GM18861 (cell line): ENCODE data around the gene SLC38A1.
"Not testable (repeated sequence)": the region's sequence is repeated elsewhere in the genome, so short reads cannot be mapped to it uniquely, and the experiment has no call there.

Source experiments
- ATAC-seq: cut with Tn5 transposase; IDR thresholded peaks from one replicate; pipeline ENCODE4 v1.9.1; 2021; ENCODE audit not compliant: unreplicated experiment

Gene SLC38A1

GRCh38 chr12:46265102-46265501, 3.7 kb downstream of the SLC38A1 start:
- ATAC-seq, result no peak

GRCh38 chr12:46264057-46264456, 4.8 kb downstream of the SLC38A1 start:
- ATAC-seq, result no peak

GRCh38 chr12:46263140-46264016, 5.5 kb downstream of the SLC38A1 start:
- no peak for ATAC-seq

DNA sequence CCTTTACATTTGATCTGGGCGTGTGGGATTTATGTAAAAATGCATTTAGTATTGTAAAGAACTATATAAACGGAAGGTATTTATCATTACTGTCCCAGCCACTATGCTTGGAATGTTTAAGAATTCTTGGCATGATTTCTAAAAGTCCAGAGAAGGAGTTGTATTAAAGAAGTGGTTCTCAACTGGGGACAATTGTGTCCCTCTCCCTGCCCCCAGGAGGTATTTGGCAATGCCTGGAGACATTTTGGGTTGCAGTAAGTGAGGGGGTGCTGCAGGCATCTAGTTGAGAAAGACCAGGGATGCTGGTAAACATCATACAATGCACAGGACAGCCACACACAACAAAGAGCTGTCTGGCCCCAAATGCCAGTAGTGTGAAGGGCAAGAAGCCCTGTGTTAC, 7.2 kb downstream of the SLC38A1 start:
- ATAC-seq, result no peak

- no peak for ATAC-seq
Measured at GRCh38 chr12:46260913-46261476, 7.8 kb downstream of the SLC38A1 start.

GRCh38 chr12:46260124-46260912, 8.5 kb downstream of the SLC38A1 start:
- ATAC-seq, result no peak

GRCh38 chr12:46259713-46260112, 9.1 kb downstream of the SLC38A1 start:
- ATAC-seq, result no peak

DNA sequence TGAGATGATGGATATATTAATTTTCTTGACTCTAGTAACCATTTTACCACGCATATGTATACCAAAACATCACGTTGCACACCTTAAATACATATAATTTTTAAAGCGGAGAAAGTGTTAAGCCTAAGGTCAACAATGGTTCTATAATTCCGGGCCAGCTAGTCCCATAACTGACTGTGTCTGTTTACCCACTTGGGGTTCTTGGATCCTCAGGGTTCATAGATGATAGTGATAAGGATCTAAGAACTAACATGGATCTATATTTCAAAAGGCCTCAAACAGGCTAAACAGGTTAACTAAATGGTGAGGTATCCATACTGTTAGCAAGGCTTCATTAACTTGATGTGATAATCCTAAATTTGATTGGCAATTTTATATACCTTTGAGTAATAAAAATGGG, 9.8 kb downstream of the SLC38A1 start:
- no peak for ATAC-seq

- ATAC-seq, result no peak
Measured at GRCh38 chr12:46258129-46258528, 10.7 kb downstream of the SLC38A1 start.

DNA sequence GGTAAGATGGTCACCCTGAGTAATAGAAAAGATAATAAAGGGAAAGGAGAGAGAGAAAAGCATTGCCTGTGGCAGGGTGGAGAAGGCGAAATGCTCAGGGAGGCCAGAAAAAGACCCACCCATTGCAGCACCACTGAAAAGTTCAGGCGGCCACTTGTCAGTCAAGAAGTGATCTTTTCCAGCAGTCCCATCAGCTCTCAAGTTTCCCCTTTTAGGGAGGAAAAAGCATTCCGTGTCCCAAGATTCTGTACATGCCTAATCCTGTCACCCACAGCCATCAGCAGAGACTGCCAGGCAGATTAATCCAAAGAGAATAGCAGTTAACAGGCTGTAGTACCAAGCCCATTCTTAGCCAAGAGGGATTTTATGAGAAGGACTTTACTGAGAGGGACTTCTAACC, 11.9 kb downstream of the SLC38A1 start:
- ATAC-seq, result no peak

- no peak for ATAC-seq
Measured at GRCh38 chr12:46253544-46254162, 15.2 kb downstream of the SLC38A1 start.

DNA sequence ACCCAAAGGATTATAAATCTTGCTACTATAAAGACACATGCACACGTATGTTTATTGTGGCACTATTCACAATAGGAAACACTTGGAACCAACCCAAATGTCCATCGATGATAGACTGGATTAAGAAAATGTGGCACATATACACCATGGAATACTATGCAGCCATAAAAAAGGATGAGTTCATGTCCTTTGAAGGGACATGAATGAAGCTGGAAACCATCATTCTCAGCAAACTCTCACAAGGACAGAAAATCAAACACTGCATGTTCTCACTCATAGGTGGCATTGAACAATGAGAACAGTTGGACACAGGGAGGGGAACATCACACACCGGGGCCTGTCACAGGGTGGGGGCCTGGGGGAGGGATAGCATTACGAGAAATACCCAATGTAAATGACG, 16.8 kb downstream of the SLC38A1 start:
- not testable (repeated sequence) for ATAC-seq

- ATAC-seq, result not testable (repeated sequence)
Measured at GRCh38 chr12:46249960-46250359, 18.9 kb downstream of the SLC38A1 start.

GRCh38 chr12:46246021-46246700, 22.7 kb downstream of the SLC38A1 start:
- no peak for ATAC-seq

GRCh38 chr12:46244997-46245396, 23.8 kb downstream of the SLC38A1 start:
- ATAC-seq, result no peak

GRCh38 chr12:46244273-46244915, 24.4 kb downstream of the SLC38A1 start:
- no peak for ATAC-seq

DNA sequence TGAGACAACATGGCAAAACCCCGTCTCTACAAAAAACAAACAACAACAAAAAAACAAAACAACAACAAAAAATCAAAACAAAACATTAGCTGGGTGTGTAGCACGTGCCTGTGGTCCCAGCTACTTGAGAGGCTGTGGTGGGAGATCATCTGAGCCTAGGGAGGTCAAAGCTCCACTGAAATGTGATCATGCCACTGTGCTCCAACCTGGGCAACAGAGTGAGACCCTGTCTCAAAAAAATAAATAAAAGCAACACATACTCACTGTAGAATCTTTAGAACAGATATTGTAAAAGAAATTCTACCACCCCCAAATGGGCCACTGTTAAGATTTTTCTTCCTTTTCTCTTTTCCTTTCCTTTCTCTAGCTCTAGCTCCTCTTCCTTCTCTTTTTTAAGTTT, 26.3 kb downstream of the SLC38A1 start:
- ATAC-seq, result no peak

DNA sequence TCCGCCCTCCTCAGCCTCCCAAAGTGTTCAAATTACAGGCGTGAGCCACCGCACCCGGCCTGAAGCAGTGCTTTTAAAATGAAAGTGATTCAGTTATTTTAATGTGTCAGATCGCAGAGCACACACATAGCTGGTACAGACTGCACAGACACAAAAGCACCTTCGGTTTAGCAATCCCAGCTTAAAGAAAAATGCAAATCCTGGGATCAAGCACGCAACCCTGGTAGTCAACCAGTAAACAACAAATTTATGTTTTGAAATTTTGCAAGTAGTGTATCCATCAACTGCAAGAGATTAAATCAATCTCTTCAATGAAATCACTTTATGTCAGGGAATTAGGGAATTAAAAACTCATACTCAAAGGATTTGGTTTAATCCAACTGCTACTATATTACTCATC, 28.4 kb downstream of the SLC38A1 start:
- ATAC-seq, result no peak

- no peak for ATAC-seq
Measured at GRCh38 chr12:46238821-46239220, 30.0 kb downstream of the SLC38A1 start.

DNA sequence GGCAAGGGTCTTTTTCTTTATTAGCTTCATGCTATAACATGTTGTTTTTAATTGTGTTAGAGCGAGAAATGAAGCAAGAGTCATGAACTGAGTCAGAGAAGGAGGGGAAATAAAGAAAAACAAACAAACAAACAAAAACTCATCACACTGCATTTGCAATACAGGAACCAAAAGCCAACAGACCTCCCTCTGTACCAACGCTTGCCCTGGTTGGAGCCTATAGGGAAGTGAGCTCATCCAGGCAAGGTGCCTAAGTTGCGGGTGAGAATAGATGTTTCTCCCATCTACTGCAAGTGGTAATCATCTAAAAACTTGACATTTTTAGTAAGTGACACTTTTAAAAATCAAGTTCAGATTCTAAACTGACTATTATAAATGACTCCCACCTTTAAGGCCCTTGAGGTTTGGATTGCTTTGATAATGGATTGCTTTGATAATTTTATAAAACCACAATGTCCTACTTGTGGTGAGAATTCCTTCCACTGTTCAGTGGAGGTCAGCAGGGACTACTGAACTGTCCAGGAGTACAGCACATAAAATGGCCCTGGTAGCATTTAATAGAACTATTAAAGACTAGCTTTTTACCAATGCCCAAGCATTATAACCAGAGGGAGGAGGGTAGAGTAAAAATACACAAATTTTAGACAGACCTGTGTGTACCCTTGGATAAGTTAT, 31.3 kb downstream of the SLC38A1 start:
- no peak for ATAC-seq
